Erythroblast (primary cell): Measurements from ENCODE around the gene TMEM38B.

Experiments used
- GATA1 ChIP-seq: IDR thresholded peaks from 2 replicates; pipeline ENCODE4 v1.6.1; 2011; ENCODE audit warnings: low read depth, mild to moderate bottlenecking, control low read depth, low read length, moderate library complexity
- POLR2A ChIP-seq: IDR thresholded peaks from 2 replicates; pipeline ENCODE4 v1.6.1; 2011; ENCODE audit warnings: mild to moderate bottlenecking, low read length

DNA sequence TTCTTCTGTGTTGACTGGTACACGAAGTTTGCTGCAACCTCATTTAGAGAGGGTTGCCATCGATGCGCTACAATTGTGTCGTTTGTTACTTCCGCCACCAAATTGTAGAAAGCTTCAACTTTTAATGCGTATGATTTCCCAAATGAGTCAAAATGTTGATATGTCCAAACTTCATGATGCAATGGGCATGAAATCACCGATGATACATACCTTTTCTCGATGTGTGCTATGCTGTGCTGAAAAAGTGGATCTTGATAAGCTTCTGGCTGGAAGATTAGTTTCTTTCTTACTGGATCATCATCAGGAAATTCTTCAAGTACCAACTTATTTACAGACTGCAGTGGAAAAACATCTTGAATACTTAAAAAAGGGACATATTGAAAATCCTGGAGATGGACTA, 65.7 kb downstream of the TMEM38B start:
- TF ChIP-seq POLR2A = no peak
- TF ChIP-seq GATA1 = no peak
